Endothelial cell of umbilical vein (primary cell): Measurements from ENCODE around the gene CSRP2. TPM values are rescaled to one million over a fixed set of nuclear protein-coding genes. Genes with fewer than 3 reads are reported as not detected.

ENCODE experiments used
- BruUV-seq: library from RNA; stranded (reverse); fragments of 400-500 nt; replicated peaks from 2 replicates; lab custom pipeline; 2021; lab: Mats Ljungman, UMichigan
- CTCF ChIA-PET: fragments of 300-600, 350-600 bp; sonication (Branson Sonifier 250); formaldehyde crosslinking; loops from one replicate; lab custom pipeline; 2021; ENCODE audit warnings: antibody characterized with exemption, inconsistent platforms; lab: Charles Lee
- POLR2A ChIA-PET: fragments of 300-600, 350-600 bp; sonication (Branson Sonifier 250); formaldehyde crosslinking; loops from one replicate; lab custom pipeline; 2021; ENCODE audit warnings: antibody characterized with exemption, inconsistent platforms; lab: Charles Lee
- DNase-seq: peaks from one replicate; pipeline ENCODE4 v3.0.0-alpha.2; 2011; ENCODE audit warnings: low read depth, low spot score
- FAIRE-seq: peaks from 2 replicates; lab custom pipeline; 2011; peaks lifted over from hg19 to GRCh38; lab: Jason Lieb, UNC
- H2AFZ ChIP-seq: 2 replicates; pipeline ENCODE4 v1.6.0; 2012; ENCODE audit warnings: low read depth, low read length, control low read depth, inconsistent platforms
- H3K27ac ChIP-seq: 2 replicates; pipeline ENCODE4 v1.5.1; 2011; ENCODE audit warnings: low read depth, mild to moderate bottlenecking, control low read depth, low read length, moderate library complexity; ENCODE audit not compliant: insufficient read depth
- H3K27me3 ChIP-seq, 2 experiments: 2 replicates each; pipeline versions ENCODE4 v1.6.0 to v1.6.1; 2011; ENCODE audit warnings: low read length in 2 of 2, mixed read lengths in 1 of 2; ENCODE audit not compliant: control insufficient read depth in 2 of 2, insufficient read depth in 2 of 2
- H3K36me3 ChIP-seq, 2 experiments: 2 replicates in 1 of 2; 3 replicates in 1 of 2; pipeline ENCODE4 v1.5.1; 2011; ENCODE audit warnings: low read length in 2 of 2, mild to moderate bottlenecking in 1 of 2, moderate library complexity in 1 of 2; ENCODE audit not compliant: control insufficient read depth in 2 of 2, insufficient read depth in 2 of 2; ENCODE audit errors: extremely low read depth in 1 of 2
- H3K4me1 ChIP-seq: 3 replicates; pipeline ENCODE4 v1.5.1; 2011; ENCODE audit warnings: mild to moderate bottlenecking, low read length; ENCODE audit not compliant: control insufficient read depth, insufficient read depth; ENCODE audit errors: extremely low read depth
- H3K4me2 ChIP-seq: 2 replicates; pipeline ENCODE4 v1.6.1; 2011; ENCODE audit warnings: low read length, control low read depth, mixed read lengths; ENCODE audit not compliant: insufficient read depth
- H3K4me3 ChIP-seq, 3 experiments: fragments of 200-600 bp in 1 of 3; sonication (generic), shearing (Covaris generic) in 1 of 3; replicated peaks in 1 of 3; 2 replicates each; pipeline ENCODE4 v1.5.1; 2011 to 2016; ENCODE audit warnings: control low read depth in 3 of 3, low read length in 3 of 3, mild to moderate bottlenecking in 2 of 3, inconsistent platforms in 1 of 3, low read depth in 1 of 3, moderate library complexity in 1 of 3; ENCODE audit not compliant: insufficient read depth in 1 of 3
- H3K79me2 ChIP-seq: 2 replicates; pipeline ENCODE4 v1.6.0; 2012; ENCODE audit warnings: low read length, inconsistent platforms; ENCODE audit not compliant: control insufficient read depth, insufficient read depth
- H3K9ac ChIP-seq: replicated peaks from 2 replicates; pipeline ENCODE3; 2011; ENCODE audit warnings: low read length, control low read depth; ENCODE audit not compliant: insufficient read depth; ENCODE audit errors: extremely low read depth
- H3K9me1 ChIP-seq: replicated peaks from 3 replicates; pipeline ENCODE4 v1.6.0; 2011; ENCODE audit warnings: mild to moderate bottlenecking, low read length; ENCODE audit not compliant: control insufficient read depth, insufficient read depth; ENCODE audit errors: extremely low read depth
- H3K9me3 ChIP-seq: replicated peaks from 2 replicates; pipeline ENCODE4 v1.5.1; 2012; ENCODE audit warnings: low read length, inconsistent platforms; ENCODE audit not compliant: control insufficient read depth, insufficient read depth
- H4K20me1 ChIP-seq: replicated peaks from 2 replicates; pipeline ENCODE3; 2011; ENCODE audit warnings: mild to moderate bottlenecking, low read length; ENCODE audit not compliant: control insufficient read depth, insufficient read depth; ENCODE audit errors: extremely low read depth
- EZH2 ChIP-seq: IDR thresholded peaks from 2 replicates; pipeline ENCODE4 v1.6.1; 2012; ENCODE audit warnings: borderline replicate concordance, low read depth, mild to moderate bottlenecking, moderate library complexity, low read length, inconsistent platforms; ENCODE audit not compliant: severe bottlenecking
- FOS ChIP-seq: IDR thresholded peaks from 2 replicates; pipeline ENCODE4 v1.6.1; 2011; ENCODE audit warnings: mild to moderate bottlenecking, low read length, moderate library complexity, borderline replicate concordance; ENCODE audit not compliant: insufficient read depth
- GATA2 ChIP-seq: IDR thresholded peaks from 2 replicates; pipeline ENCODE4 v1.7.0; 2011; ENCODE audit warnings: low read depth, mild to moderate bottlenecking, moderate library complexity, mixed read lengths, low read length; ENCODE audit not compliant: insufficient read length, insufficient read depth
- JUN ChIP-seq: IDR thresholded peaks from 2 replicates; pipeline ENCODE4 v1.6.1; 2011; ENCODE audit warnings: borderline replicate concordance, low read depth; ENCODE audit not compliant: insufficient read length, insufficient read depth
- MYC ChIP-seq: IDR thresholded peaks from one replicate; pipeline ENCODE4 v1.6.1; 2011; ENCODE audit warnings: mild to moderate bottlenecking, low read depth, low read length
- POLR2A ChIP-seq: IDR thresholded peaks from 2 replicates; pipeline ENCODE4 v1.6.1; 2012; ENCODE audit warnings: low read depth, mild to moderate bottlenecking, control low read depth, low read length
- POLR2AphosphoS5 ChIP-seq: IDR thresholded peaks from 2 replicates; pipeline ENCODE4 v1.6.1; 2012; ENCODE audit warnings: low read depth, mild to moderate bottlenecking, control low read depth, low read length, moderate library complexity; ENCODE audit not compliant: insufficient read depth
- dilution Hi-C: fragments of 300-500 bp; cut with MboI; formaldehyde crosslinking; loops from one replicate; pipeline ENCODE4 v1.15.0; 2019; ENCODE audit warnings: low sequenced_read_pairs; ENCODE audit not compliant: extremely low pct_ligation_motif_present
- intact Hi-C: fragments of 100-400 bp; cut with micrococcal nuclease; formaldehyde crosslinking; loops from one replicate; pipeline ENCODE4 v1.10.0; 2022
- polyA plus RNA-seq, 4 experiments: library from polyadenylated mRNA; depleted of rRNA in 3 of 4; stranded (reverse) in 3 of 4; unstranded in 1 of 4; fragments of >200 nt; gene quantifications; 2 replicates each; pipeline versions ENCODE4 v1.2.1 to v1.2.3, GENCODE V29; 2011 to 2012; ENCODE audit warnings: missing spikeins in 1 of 4
- total RNA-seq: library from RNA; stranded (reverse); gene quantifications from 2 replicates; pipeline ENCODE4 v1.2.3, GENCODE V29; 2021
- TF ChIP-seq, protein P1 (sequence below): IDR thresholded peaks from 2 replicates; pipeline ENCODE4 v1.6.1; 2011; ENCODE audit not compliant: insufficient read depth, insufficient read length
- TF ChIP-seq, protein P2 (sequence below), 2 donors: IDR thresholded peaks; 1 replicate in 1 of 2; 2 replicates in 1 of 2; pipeline ENCODE4 v1.5.1; 2011; ENCODE audit warnings: low read length in 2 of 2, mild to moderate bottlenecking in 2 of 2, moderate library complexity in 2 of 2, control low read depth in 1 of 2, inconsistent platforms in 1 of 2, low read depth in 1 of 2; ENCODE audit not compliant: insufficient read depth in 1 of 2; ENCODE audit errors: extremely low read depth in 1 of 2

CSRP2 gene
- total and polyA plus RNA-seq, 2 donors (not counting 3 experiments of a cell fraction or from before 2014, with no cell fraction given), result 8.8 to 13.4 TPM

DNA sequence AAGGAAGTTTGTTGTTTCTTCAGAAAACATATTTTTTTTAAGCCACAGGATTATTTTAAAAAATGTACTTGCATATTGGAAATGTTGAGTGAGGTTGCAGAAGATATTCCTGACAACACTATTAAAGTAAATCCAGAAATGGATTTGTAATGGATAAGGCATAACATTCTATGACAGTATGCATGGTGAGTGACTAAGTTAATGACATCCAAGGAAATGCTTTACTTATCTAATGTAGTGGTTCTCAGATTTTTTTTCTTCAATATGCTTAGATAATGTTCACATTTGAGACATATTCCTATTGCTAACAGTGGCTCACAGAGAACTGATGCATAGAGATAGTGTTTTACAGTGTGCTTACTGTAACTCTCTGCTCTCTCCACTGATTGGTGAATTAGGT lies 65.6 kb downstream of the CSRP2 start:
- intact Hi-C loops, result no loop called here
- no TSS peak for BruUV-seq
- ChIA-PET CTCF (no interaction called here), POLR2A (no interaction called here)
- no peak overlapping the region for H3K27ac ChIP-seq
- TF ChIP-seq, protein P1, sequence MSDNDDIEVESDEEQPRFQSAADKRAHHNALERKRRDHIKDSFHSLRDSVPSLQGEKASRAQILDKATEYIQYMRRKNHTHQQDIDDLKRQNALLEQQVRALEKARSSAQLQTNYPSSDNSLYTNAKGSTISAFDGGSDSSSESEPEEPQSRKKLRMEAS, result no peak
- no peak for TF ChIP-seq GATA2
- TF ChIP-seq, protein P2, sequence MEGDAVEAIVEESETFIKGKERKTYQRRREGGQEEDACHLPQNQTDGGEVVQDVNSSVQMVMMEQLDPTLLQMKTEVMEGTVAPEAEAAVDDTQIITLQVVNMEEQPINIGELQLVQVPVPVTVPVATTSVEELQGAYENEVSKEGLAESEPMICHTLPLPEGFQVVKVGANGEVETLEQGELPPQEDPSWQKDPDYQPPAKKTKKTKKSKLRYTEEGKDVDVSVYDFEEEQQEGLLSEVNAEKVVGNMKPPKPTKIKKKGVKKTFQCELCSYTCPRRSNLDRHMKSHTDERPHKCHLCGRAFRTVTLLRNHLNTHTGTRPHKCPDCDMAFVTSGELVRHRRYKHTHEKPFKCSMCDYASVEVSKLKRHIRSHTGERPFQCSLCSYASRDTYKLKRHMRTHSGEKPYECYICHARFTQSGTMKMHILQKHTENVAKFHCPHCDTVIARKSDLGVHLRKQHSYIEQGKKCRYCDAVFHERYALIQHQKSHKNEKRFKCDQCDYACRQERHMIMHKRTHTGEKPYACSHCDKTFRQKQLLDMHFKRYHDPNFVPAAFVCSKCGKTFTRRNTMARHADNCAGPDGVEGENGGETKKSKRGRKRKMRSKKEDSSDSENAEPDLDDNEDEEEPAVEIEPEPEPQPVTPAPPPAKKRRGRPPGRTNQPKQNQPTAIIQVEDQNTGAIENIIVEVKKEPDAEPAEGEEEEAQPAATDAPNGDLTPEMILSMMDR (IDR thresholded peaks at IDR 0.05; ENCODE audit: extremely low read depth in 1 of 2, insufficient read depth in 1 of 2, low read depth in 1 of 2, low read length in 2 of 2), result no peak
- no peak for TF ChIP-seq POLR2AphosphoS5
- no peak for TF ChIP-seq POLR2A
- no peak for TF ChIP-seq JUN
- no peak for TF ChIP-seq FOS
- no peak for TF ChIP-seq MYC
- no peak for TF ChIP-seq EZH2
- no peaks in the 10 kb centered on the region for H3K79me2 ChIP-seq
- no peaks in the 10 kb centered on the region for H3K9me1 ChIP-seq
- H4K20me1 ChIP-seq, result no peaks in the 10 kb centered on the region
- no peak overlapping the region for H3K4me2 ChIP-seq
- FAIRE-seq, result no peak
- H3K4me3 ChIP-seq, result no peak overlapping the region
- H2AFZ ChIP-seq, result no peak overlapping the region
- no peaks in the 10 kb centered on the region for H3K4me1 ChIP-seq
- peaks cover 0 to 6% of the 10 kb centered on the region in 2 experiments for H3K36me3 ChIP-seq
- no peak for DNase-seq
- dilution Hi-C loops, result no loop called here
- no peaks in the 10 kb centered on the region for H3K27me3 ChIP-seq
- H3K9ac ChIP-seq, result no peak overlapping the region
- H3K9me3 ChIP-seq, result no peaks in the 10 kb centered on the region
